Bronchial epithelial cell (primary cell): ENCODE results near the gene UBAP1L. TPM values are rescaled to one million over a fixed set of nuclear protein-coding genes. Genes with fewer than 3 reads are reported as not detected.

Experiments used
- DNase-seq: peaks from one replicate; pipeline ENCODE4 v3.0.0-alpha.2; 2010; ENCODE audit warnings: low read depth
- FAIRE-seq: peaks from 2 replicates; lab custom pipeline; 2011; peaks lifted over from hg19 to GRCh38; lab: Jason Lieb, UNC
- H3K27me3 ChIP-seq: 2 replicates; pipeline ENCODE4 v1.5.1; 2011; ENCODE audit warnings: low read length; ENCODE audit not compliant: control insufficient read depth, insufficient read depth
- H3K36me3 ChIP-seq: 2 replicates; pipeline ENCODE4 v1.5.1; 2011; ENCODE audit warnings: low read length; ENCODE audit not compliant: control insufficient read depth, insufficient read depth
- H3K4me3 ChIP-seq: 2 replicates; pipeline ENCODE4 v1.5.1; 2011; ENCODE audit warnings: mild to moderate bottlenecking, low read depth, low read length, control low read depth
- total RNA-seq: library from RNA; depleted of rRNA; stranded (reverse); fragments of >200 nt; gene quantifications from 2 replicates; pipeline ENCODE4 v1.2.1, GENCODE V29; 2014
- TF ChIP-seq, protein P1 (sequence below): IDR thresholded peaks from 2 replicates; pipeline ENCODE4 v1.5.1; 2011; ENCODE audit warnings: mild to moderate bottlenecking, moderate library complexity, low read length, control low read depth, inconsistent platforms; ENCODE audit not compliant: insufficient read depth, severe bottlenecking

Gene UBAP1L
- total RNA-seq: 1.3 and 2.0 TPM in 2 replicates

- no peak for DNase-seq
- no peaks in the 10 kb centered on the region for H3K27me3 ChIP-seq
- H3K4me3 ChIP-seq: no peak within 1 kb of the TSS
- FAIRE-seq: no peak
- H3K36me3 ChIP-seq: peaks cover 13% of the 10 kb centered on the region
- TF ChIP-seq, protein P1, sequence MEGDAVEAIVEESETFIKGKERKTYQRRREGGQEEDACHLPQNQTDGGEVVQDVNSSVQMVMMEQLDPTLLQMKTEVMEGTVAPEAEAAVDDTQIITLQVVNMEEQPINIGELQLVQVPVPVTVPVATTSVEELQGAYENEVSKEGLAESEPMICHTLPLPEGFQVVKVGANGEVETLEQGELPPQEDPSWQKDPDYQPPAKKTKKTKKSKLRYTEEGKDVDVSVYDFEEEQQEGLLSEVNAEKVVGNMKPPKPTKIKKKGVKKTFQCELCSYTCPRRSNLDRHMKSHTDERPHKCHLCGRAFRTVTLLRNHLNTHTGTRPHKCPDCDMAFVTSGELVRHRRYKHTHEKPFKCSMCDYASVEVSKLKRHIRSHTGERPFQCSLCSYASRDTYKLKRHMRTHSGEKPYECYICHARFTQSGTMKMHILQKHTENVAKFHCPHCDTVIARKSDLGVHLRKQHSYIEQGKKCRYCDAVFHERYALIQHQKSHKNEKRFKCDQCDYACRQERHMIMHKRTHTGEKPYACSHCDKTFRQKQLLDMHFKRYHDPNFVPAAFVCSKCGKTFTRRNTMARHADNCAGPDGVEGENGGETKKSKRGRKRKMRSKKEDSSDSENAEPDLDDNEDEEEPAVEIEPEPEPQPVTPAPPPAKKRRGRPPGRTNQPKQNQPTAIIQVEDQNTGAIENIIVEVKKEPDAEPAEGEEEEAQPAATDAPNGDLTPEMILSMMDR: no peak
These were observed at the start of gene UBAP1L for GRCh38 chr15:65115086-65115485. UBAP1L (minus strand) TSS chr15:65115200; CDS start chr15:65106215, 8,985 bp downstream.

DNA sequence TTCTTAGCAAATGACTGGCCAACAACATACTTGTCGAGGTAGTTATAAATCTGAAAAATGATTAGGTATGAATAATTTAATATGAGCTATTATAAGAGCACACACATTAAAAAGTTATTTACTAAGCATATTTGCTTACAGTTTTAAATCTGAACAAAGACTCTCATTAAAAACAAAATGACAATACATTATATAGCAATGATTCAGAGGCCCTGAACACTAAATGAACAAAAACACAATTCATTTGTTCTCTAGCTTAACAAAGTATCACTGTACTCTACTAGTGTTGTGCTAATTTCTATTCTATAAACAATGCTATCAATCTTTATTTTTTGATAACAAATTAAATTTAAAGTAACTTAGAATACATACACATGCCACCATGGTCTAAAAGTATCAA, 49.1 kb upstream of the UBAP1L start:
- no peaks in the 10 kb centered on the region for H3K27me3 ChIP-seq
- TF ChIP-seq, protein P1: no peak
- no peak overlapping the region for H3K4me3 ChIP-seq
- DNase-seq (no peak), FAIRE-seq (no peak)
- peaks cover 5% of the 10 kb centered on the region for H3K36me3 ChIP-seq

GRCh38 chr15:65163041-65163440, 48.0 kb upstream of the UBAP1L start:
- FAIRE-seq (no peak), DNase-seq (no peak)
- H3K36me3 ChIP-seq: peaks cover 6% of the 10 kb centered on the region
- H3K4me3 ChIP-seq: no peak overlapping the region
- no peaks in the 10 kb centered on the region for H3K27me3 ChIP-seq
- TF ChIP-seq, protein P1: no peak

- TF ChIP-seq, protein P1: no peak
- H3K4me3 ChIP-seq: no peak overlapping the region
- peaks cover 8% of the 10 kb centered on the region for H3K36me3 ChIP-seq
- no peak for DNase-seq
- FAIRE-seq: no peak
- no peaks in the 10 kb centered on the region for H3K27me3 ChIP-seq
These were observed 41.7 kb upstream of the UBAP1L start for GRCh38 chr15:65156692-65157091.

DNA sequence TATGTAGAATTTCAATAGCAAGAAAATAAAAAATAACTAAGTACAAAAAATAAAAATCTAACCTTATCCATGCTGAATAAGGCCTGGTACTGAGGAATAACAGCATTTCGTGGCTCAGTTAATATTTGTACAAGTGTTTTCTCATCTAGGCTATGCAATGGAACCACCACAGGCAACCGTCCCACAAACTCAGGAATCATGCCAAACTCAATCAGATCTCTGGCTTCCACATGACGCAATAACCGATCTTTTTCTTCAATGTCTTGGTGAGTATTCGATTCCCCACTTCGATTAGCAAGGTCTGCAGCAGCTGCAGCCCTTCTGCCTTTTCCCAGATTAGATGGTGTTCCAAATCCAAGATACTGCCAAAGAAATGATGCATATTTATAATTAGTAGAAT, 39.7 kb upstream of the UBAP1L start:
- Histone ChIP-seq H3K4me3 (no peak overlapping the region), H3K27me3 (no peaks in the 10 kb centered on the region), H3K36me3 (peaks cover 8% of the 10 kb centered on the region)
- TF ChIP-seq, protein P1: no peak
- DNase-seq (no peak), FAIRE-seq (no peak)

- no peaks in the 10 kb centered on the region for H3K36me3 ChIP-seq
These were observed 32.9 kb upstream of the UBAP1L start for GRCh38 chr15:65147902-65148301.

More at GRCh38 chr15:65147902-65148301, 32.9 kb upstream of the UBAP1L start:
- no peak overlapping the region for H3K4me3 ChIP-seq
- no peak for FAIRE-seq
- DNase-seq: no peak
- TF ChIP-seq, protein P1: no peak
- H3K27me3 ChIP-seq: no peaks in the 10 kb centered on the region
